NCI-H2196 treated with DMSO at 0.1 percent for 48 hours (cell line): ENCODE measurements around the gene ZNF521.

ENCODE experiments used
- DNase-seq: peaks from one replicate; lab custom pipeline; 2025; ENCODE audit not compliant: unreplicated experiment; lab: John Stamatoyannopoulos, UW

ZNF521 gene

DNA sequence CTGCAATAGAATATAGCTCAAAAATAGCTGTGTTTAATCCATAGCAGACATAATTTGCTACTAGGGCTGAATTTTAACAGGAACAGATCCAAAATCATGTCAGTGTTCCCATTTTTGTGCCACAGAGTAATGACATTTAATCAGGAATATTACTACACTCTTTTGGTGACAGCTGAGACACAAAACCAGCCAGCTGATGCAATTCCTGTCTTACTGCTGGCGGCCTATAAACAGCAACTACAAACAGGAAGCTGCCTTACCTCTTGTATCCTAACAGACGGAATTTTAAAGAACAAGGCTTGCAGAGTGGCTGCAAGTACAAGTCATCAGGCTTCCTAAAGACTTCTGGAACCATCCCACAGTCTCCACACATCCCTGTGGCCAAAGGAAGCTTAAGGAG, 218.1 kb downstream of the ZNF521 start:
- DNase-seq: no peak

- DNase-seq: no peak
Measured at GRCh38 chr18:25132786-25133496, 219.0 kb downstream of the ZNF521 start.

DNA sequence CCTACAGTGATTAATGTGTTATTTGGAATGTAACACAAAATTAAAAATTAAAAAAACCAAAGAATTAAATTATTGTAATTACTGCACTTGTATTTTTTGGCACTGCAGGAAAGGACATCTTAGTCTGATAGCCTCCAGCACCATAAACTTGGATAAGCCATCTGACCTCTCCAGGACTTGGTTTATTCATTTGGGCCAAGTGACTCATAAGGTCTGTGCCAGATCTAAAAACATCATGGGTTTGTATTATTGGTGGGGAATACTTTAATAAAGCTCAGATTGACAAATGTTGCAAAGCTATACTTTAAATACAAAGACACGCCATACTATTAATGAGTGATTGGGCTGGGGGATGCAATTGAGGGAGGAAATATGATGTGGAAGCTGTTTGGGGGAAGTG, 225.2 kb downstream of the ZNF521 start:
- no peak for DNase-seq

DNA sequence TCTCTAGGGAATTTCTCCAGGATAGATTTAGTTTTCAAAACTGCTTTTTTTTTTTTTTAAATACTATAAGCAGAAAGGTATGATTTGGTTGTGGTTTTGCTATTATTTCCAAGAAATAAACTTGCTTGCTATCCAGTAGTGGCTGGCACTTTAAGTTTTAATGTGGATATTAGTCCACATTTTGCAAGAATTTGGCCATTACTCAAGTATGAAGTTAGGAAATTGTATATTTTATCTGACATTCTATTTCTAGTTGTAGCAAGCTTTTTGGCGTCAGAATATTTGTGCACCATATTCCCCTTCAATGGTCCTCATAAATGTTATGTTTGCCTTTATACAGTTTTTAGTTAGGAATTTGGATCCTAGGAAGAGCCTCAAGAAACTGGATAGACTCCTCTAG, 226.3 kb downstream of the ZNF521 start:
- DNase-seq: no peak

DNA sequence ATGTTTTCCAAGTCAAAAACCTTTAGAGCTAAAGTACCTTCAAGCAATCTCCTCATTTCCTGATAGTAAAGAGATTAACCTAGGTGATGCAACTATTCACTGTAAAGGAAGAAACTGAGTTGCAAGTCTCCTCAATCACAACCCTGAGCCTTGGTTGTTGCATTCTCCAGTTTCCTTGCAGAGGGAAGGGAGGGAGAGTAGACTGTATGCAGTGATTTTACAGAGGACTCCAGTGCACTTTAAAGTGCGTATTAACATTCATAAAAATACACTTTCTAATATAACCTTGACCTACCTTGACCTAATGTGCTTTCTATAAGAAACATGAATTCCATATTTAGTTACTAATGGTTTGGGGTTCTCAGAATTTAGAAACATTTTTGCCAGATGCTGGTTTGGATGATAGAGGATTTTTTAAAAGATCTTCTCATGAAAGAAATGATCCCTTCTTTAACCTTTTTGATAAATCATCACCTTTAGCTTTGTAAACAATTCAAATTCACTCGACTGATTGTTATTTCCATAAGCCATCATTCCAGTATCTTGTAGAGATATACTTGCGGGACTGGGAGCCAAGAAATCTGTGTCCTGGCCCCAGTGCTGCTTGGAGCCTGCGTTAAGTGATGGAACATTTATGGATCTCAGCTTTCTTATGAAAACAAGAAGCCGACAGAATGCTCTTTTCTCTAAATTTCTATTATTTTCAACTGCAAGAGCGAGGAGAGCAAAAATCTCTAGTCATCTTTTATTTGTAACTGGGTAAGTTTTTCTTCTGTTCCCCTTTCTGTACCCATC, 228.3 kb downstream of the ZNF521 start:
- no peak for DNase-seq

- DNase-seq: no peak
Measured at GRCh38 chr18:25121442-25121841, 230.5 kb downstream of the ZNF521 start.

DNA sequence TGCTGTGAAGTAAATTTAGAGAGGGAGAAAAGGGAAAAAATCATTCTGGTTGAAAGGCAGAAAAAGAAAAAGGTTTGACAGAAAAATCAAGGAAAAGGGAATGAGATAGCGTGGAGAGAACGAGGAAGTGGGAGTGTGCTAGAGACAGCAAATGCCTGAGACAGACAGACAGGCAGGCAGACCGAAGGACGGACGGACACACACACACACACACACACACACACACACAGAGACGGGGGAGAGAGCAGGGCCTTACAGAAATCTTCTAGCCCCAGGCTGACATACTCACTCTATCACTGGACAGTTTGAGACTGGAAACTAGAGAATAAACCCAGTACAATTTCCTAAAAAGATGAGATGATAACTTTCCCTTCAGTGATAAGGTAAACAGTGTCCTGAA, 238.4 kb downstream of the ZNF521 start:
- DNase-seq: no peak

- no peak for DNase-seq
Measured at GRCh38 chr18:25112821-25113434, 239.0 kb downstream of the ZNF521 start.

DNA sequence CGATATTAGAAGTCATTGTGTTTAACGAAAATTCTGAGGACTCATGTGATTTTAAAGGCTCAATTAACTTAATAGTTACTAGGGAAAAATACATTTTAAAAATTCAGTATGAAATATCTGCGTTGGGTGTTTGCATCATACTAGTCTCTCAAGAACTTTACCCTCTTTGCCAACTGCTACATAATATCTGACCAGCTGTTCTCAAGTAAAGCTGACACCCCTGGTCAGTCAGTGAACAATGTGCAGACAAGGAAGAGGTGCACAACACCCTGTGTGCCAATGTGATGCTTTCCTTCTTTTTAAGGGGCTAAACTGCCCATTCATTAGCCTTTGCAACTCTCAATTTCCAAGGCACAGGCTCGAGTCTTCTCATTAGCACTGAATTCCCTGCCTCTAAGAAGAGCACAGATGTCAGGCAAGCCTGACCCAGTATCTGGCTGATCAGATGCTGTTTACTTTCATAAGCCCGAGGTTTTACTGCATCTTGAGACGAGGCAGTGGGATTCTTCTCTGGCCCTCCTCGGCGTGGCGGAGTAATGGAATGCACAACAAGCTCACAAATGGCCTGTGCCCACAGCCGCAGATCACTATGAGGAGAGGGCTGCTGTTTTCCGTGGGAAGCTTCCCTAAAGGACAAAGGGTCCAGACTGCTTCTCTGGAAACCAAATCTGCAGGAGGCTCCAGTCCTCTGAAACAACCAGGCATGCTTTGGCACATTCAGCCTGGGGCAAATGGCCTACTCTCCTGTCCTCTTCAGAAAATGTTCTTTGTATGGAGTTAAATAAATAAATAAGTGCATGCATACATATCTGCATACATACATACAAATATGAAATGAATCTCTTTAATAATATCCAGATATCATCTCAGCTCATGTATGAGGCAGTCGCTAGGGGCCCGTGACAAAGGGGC, 240.3 kb downstream of the ZNF521 start:
- DNase-seq: no peak

DNA sequence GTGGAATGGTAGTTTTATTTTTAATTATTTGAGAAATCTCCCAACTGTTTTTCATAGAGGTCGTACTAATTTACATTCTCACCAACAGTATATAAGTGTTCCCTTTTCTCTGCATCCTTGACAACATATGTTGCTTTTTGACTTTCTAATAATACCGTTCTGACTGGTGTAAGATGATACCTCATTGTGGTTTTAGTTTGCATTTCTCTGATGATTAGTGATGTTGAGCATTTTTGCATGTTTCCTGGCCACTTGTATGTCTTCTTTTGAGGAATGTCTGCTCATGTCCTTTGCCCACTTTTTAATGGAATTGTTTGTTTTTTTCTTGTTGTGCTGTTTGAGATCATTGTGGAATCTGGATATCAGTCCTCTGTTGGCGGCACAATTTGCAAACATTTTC, 242.5 kb downstream of the ZNF521 start:
- DNase-seq: no peak

- no peak for DNase-seq
Measured at GRCh38 chr18:25103468-25104155, 248.4 kb downstream of the ZNF521 start.

DNA sequence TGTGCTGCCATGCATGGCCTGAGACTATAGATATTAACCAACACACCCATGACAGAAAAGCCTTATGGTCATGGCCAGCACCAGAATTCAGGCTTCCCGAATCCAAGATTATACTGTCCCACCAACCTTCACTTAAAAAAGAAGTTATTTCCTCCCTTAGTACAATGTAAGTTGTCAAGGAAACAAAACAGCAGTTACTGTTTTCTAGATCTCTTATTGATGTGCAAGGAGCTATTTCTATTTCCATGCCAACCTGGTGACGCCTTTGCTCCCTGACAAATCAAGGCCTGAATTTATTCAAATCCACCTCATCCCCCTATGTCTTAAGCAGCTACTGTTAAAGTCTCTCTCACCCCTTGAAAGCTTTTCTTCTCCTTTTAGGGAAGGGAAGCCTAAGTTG, 249.3 kb downstream of the ZNF521 start:
- no peak for DNase-seq

DNA sequence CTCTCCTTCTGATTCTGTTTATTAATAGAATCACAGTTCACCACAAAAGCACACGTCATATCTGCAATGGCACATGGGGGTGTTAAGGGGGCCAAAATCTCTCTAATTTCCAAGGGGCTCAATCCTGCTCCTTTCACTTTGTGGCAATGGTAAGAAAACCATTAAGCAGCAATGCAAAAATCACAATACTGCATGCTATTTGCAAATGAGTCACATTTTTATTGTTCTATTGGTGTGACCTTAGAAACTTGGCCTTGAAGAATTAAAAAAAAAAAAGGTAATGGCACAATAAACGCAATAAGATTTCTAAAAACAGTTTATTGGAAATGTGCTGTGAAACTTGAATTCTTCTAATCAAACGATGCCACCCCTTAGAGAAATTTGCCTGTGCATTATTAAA, 251.5 kb downstream of the ZNF521 start:
- no peak for DNase-seq

DNA sequence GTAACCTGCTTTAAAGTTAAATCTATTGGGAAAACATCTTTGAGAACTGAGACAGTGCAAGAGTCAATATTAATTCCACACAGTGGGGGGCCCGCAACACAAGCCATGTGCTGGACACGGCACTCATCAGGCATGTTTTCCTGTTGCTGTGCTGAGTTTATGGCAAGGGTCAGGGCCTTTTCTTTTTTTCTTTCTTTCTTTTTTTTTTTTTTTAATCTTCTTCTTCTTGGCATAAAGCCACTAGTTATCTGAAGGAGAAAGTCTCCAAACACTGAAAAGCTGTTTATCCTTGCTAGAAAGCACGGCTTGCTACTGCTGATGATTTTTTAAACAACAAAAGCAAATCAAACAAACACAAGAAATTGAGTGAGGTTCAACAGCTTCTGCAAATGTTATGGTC, 252.1 kb downstream of the ZNF521 start:
- DNase-seq: no peak

DNA sequence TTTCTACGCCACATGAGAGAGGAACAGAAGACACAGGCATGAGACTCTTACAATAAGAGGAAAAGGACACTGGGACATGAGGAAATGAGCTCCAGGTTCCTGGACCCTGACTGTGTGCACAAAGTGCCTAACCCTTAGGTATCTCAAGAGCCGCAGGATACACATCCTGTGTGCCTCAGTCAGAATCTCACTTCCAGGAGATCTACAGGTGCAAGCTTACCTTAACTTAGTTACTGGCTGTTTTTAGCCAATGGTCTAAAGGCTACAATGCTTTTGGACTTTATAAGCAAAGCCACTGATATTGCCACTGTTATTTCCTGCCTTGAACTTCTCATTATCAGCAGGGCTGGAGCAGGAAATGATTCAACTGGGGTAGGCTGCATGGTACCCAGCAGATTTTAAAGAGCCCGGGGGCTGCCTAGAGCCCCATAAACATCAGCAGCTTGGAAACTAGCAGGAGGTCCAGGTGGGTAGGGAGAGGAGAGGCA, 254.4 kb downstream of the ZNF521 start:
- DNase-seq: no peak

GRCh38 chr18:25097057-25097456, 254.9 kb downstream of the ZNF521 start:
- DNase-seq: no peak

DNA sequence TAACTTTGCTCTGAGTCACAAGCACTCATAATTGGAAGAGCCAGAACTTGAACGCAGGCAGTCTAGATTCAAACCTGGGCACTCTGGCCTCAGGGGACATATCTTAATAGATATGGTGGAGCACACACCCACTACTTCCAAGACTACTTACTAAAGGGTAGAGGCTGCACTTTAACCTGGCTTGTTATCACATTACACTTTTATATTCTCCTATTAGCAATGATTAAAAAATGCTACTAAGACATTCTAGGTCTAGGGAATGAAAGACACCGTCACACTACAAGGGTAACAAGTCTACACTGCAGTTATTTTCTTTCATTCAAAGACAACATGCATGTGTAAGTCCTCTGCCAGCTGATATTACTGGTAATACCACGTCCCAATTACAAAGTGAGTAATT, 258.8 kb downstream of the ZNF521 start:
- no peak for DNase-seq

DNA sequence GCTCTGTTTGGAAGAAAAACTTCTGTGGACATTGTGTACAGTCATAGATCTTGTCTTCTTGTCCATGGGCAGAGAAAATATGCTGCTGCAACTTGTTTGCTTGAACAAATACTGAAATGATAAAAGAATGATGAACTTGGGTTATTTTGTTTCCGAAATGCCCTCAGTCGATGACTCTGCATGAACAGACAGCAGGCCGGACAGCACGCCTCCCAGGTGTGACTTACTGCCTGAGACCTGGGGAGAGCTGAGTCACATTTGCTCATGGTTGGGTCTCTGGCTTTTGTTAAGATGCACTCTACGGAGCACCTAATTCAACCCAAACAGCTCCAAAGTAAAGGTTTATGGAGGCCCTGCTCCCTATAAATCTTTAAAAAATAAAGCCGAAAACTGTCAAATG, 262.5 kb downstream of the ZNF521 start:
- no peak for DNase-seq

GRCh38 chr18:25086876-25087275, 265.1 kb downstream of the ZNF521 start:
- DNase-seq: no peak

DNA sequence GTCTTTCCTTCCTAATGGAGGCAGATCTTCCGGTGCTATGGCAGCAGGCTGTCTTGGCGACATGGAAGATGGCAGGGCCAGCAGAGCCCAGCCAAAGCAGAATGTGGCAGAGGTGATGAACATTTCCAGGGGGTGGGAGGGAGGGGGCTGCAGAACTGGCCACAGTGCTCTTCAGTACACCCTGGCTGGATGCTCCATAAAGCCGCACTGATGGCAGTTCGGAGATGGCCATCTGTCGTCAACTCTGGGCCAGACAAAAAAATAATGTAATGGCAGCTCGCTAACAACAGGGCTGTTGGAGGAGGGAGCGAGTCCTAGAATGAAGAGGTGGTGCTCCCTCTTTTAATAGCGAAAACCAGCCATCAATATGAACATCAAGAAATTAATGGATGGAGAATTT, 271.0 kb downstream of the ZNF521 start:
- DNase-seq: no peak
